RWPE1 (cell line): ENCODE measurements around the gene EYA4.

Experiments used
- CTCF ChIA-PET: fragments of 350-600 bp; sonication (Branson Sonifier 250); formaldehyde crosslinking; extraction: SDS; loops from one replicate; lab custom pipeline; 2021; lab: Yijun Ruan, JAX
- POLR2A ChIA-PET: fragments of 400-600 bp; formaldehyde crosslinking; extraction: SDS; loops from one replicate; lab custom pipeline; 2020; ENCODE audit warnings: antibody characterized with exemption; ENCODE audit not compliant: low non-redundant PET; lab: Yijun Ruan, JAX
- DNase-seq: peaks from one replicate; pipeline ENCODE4 v3.0.0; 2012; ENCODE audit warnings: low spot score
- H3K27ac ChIP-seq: fragments of 450-650 bp; 2 replicates; pipeline ENCODE4 v1.5.1; 2017
- CTCF ChIP-seq: fragments of 450-650 bp; conservative IDR thresholded peaks from 2 replicates; pipeline ENCODE4 v1.5.1; 2017; ENCODE audit warnings: low read depth, mild to moderate bottlenecking

The EYA4 gene

GRCh38 chr6:133358574-133359150, 117.5 kb downstream of the EYA4 start:
- CTCF ChIA-PET = no interaction called here
- H3K27ac ChIP-seq = no peak overlapping the region
- POLR2A ChIA-PET = no interaction called here
- DNase-seq = no peak
- no peak for TF ChIP-seq CTCF

DNA sequence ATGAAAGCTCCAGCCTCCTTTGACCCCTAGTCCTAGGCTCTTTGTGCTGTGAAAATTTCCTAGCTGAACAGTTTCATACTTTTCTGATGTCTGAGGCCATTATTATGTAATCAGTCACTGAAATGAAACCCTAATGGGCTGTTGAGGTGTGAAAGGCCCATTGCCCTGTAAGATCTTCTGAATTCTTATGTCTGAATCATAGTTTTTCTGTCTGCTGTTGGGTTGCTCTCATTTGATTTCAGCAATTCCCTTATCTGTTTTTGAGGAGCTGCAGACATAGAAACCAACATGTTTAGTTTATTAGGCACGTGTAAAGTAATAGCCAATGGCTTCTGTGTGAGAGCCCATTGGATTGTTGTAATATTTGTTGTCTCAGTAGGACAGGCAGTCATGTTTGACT, 118.1 kb downstream of the EYA4 start:
- ChIA-PET CTCF (no interaction called here), POLR2A (no interaction called here)
- TF ChIP-seq CTCF = no peak
- H3K27ac ChIP-seq = no peak overlapping the region
- no peak for DNase-seq

GRCh38 chr6:133359760-133360159, 118.6 kb downstream of the EYA4 start:
- H3K27ac ChIP-seq = no peak overlapping the region
- TF ChIP-seq CTCF = no peak
- POLR2A ChIA-PET = no interaction called here
- CTCF ChIA-PET = interaction anchor here (1.0 kb wide), 1 partner anchor 397 kb away, joined by 3 read pairs; no protein-coding TSS in a partner anchor
- no peak for DNase-seq

DNA sequence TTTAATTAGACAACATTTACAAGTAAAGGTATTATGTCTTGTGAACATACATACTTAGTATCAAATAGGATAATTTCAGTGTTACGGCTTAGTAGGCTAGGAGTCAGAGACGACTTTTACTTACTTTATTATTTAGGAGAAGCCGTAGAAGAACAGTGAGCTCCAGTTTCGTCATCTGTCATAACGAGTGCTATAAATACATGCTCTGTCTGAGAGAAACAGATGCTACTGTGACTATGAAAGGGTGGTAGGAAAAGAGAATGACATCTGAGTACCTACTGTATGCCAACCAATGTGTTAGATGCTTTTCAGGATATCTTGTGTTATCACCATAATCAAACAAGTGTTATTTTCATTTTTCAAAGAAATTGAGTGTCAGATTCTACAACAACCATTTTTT, 119.0 kb downstream of the EYA4 start:
- ChIA-PET CTCF (interaction anchor here (1.0 kb wide), 1 partner anchor 397 kb away, joined by 3 read pairs; no protein-coding TSS in a partner anchor), POLR2A (no interaction called here)
- DNase-seq = no peak
- no peak for TF ChIP-seq CTCF
- no peak overlapping the region for H3K27ac ChIP-seq

- no peak for DNase-seq
- ChIA-PET POLR2A (no interaction called here), CTCF (no interaction called here)
- no peak for TF ChIP-seq CTCF
- H3K27ac ChIP-seq = no peak overlapping the region
Measured at GRCh38 chr6:133362813-133363212, 121.7 kb downstream of the EYA4 start.

- POLR2A ChIA-PET = no interaction called here
- CTCF ChIA-PET = no interaction called here
- 0 out of 2 replicates have a peak, but pooled peaks have one; percentile 6 for TF ChIP-seq CTCF
- H3K27ac ChIP-seq = no peak overlapping the region
- DNase-seq = peak; percentile 2
Measured at GRCh38 chr6:133368664-133369063, 127.5 kb downstream of the EYA4 start.
